Measurements from ENCODE around the gene FAM234B. TPM values are rescaled to one million over a fixed set of nuclear protein-coding genes. Genes with fewer than 3 reads are reported as not detected.

Gene FAM234B
- total and polyA plus RNA-seq, 7 donors, result 0.89 to 4.0 (median 2.1) TPM

DNA sequence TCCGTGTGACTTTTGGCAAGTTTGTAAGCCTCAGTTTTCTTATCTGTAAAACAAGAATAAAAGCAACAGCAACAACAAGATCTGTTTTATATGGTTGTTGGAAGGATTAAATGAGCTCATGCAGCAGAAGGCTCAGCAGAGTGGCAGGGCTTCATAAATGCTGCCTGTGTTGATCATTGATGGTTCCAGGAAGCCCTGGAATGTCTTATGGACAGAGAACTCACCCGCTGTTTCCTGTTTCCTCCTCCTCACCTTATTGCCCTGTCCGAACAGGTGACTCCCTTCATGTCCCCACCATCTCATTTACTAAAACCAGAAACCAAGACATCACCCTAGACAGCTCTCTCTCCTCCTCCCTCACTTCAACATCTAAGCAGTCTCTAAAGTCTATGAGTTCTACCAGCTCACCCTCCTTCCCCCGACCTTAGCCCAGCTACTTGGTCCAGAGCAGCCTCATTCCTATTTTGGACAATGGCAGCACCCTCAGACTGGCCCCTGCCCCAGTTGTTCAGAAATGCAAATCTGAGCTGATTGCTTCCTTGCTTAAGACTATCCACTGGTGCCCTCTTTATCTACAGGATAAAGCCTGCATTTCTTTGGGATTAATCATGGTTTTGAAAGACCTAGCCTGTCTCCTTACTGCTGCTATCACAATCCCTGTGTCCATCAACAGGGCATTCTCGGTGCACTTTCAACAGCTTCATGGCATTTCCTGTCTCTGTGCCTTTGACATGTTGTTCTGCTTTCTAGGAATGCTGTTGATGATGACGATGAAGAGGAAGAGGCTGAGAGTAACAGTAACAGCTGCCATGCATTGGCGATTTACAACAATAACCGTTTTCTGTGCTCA lies 80.7 kb downstream of the FAM234B start:
- Histone ChIP-seq H3K4me3 (no peak overlapping the region), H3K9me3 (no peaks in the 10 kb centered on the region), H3K27me3 (ENCODE audit: insufficient read depth in 3 of 3, low read length in 2 of 3) (no peaks in the 10 kb centered on the region), H3K36me3 (ENCODE audit: insufficient read depth in 1 of 2, low read depth in 1 of 2) (no peaks in the 10 kb centered on the region), H3K27ac (no peak overlapping the region), H3K4me1 (no peaks in the 10 kb centered on the region)
- intact Hi-C loops (cut with DNase I), result no loop called here
- ATAC-seq, result no peak
- TF ChIP-seq, protein P1, sequence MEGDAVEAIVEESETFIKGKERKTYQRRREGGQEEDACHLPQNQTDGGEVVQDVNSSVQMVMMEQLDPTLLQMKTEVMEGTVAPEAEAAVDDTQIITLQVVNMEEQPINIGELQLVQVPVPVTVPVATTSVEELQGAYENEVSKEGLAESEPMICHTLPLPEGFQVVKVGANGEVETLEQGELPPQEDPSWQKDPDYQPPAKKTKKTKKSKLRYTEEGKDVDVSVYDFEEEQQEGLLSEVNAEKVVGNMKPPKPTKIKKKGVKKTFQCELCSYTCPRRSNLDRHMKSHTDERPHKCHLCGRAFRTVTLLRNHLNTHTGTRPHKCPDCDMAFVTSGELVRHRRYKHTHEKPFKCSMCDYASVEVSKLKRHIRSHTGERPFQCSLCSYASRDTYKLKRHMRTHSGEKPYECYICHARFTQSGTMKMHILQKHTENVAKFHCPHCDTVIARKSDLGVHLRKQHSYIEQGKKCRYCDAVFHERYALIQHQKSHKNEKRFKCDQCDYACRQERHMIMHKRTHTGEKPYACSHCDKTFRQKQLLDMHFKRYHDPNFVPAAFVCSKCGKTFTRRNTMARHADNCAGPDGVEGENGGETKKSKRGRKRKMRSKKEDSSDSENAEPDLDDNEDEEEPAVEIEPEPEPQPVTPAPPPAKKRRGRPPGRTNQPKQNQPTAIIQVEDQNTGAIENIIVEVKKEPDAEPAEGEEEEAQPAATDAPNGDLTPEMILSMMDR (IDR thresholded peaks at IDR 0.05), result no peak
- 67 to 72% (median 71%) methylated on average over 8 of the region's 8 CpGs for WGBS, 3 donors
- no peak for DNase-seq

DNA sequence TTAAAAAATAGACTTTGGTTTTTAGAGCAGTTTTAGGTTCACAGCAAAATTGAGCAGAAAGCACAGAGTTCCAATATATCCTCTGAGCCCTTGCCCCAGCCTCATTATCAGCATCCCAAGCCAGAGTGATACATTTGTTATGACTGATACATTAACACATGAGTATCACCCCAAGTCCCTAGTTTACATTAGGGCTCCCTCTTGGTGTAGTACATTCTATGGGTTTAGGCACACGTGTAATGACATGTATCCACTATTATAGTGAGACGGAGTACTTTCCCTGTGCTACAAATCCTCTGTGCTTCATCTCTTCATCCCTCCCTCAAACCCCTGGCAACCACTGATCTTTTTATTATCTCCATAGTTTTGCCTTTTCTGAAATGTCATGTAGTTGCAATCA lies 81.8 kb downstream of the FAM234B start:
- TF ChIP-seq, protein P1 (IDR thresholded peaks at IDR 0.05), result no peak
- 81 to 88% (median 88%) methylated on average over 2 of the region's 2 CpGs for WGBS, 3 donors
- ATAC-seq (no peak), DNase-seq (no peak)
- Histone ChIP-seq H3K4me3 (no peak overlapping the region), H3K9me3 (no peaks in the 10 kb centered on the region), H3K27me3 (ENCODE audit: insufficient read depth in 3 of 3, low read length in 2 of 3) (no peaks in the 10 kb centered on the region), H3K27ac (no peak overlapping the region), H3K36me3 (ENCODE audit: insufficient read depth in 1 of 2, low read depth in 1 of 2) (no peaks in the 10 kb centered on the region), H3K4me1 (no peaks in the 10 kb centered on the region)
- intact Hi-C loops (cut with DNase I), result no loop called here

DNA sequence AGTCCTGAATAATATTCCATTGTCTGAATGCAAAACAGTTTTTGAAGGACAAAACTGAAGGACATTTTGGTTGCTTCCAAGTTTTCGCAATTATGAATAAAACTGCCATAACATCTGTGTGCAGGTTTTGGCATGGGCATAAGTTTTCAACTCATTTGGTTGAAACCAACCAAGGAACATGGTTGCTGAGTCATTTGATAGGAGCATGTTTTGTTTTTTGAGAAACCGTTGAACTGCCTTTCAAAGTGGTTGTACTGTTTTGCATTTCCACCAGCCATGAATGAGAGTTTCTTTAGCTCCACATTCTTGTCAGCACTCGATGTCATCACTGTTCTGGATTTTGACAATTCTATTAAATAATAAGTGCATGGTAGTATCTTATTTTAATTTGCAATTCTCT lies 82.3 kb downstream of the FAM234B start:
- H3K27ac ChIP-seq, result no peak overlapping the region
- intact Hi-C loops (cut with DNase I), result no loop called here
- no peaks in the 10 kb centered on the region for H3K27me3 ChIP-seq (ENCODE audit: insufficient read depth in 3 of 3, low read length in 2 of 3)
- H3K4me1 ChIP-seq, result no peaks in the 10 kb centered on the region
- no peak for DNase-seq
- H3K4me3 ChIP-seq, result no peak overlapping the region
- TF ChIP-seq, protein P1 (IDR thresholded peaks at IDR 0.05), result no peak
- 75 to 81% (median 76%) methylated on average over 3 of the region's 3 CpGs for WGBS, 3 donors
- H3K36me3 ChIP-seq (ENCODE audit: insufficient read depth in 1 of 2, low read depth in 1 of 2), result no peaks in the 10 kb centered on the region
- no peaks in the 10 kb centered on the region for H3K9me3 ChIP-seq
- no peak for ATAC-seq

DNA sequence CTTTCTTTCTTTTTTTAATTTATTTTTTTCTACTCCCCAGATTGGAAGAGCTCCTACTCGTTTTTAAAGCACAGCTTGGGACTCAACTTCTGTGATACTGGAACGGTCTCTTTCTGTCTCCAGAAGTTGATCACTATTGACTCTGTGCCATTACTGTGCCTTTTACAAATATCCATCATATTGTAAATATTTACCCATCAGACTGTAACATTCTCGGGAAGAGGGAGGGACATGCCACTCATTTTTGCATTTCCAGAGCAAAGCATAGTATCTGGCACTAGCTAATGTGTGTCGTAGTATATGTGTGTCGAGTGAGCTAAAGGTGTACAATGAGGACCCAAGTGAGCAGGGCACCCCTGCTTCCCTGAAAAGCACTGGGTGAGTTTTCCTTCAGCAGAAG lies 83.3 kb downstream of the FAM234B start:
- DNase-seq, result no peak
- no peaks in the 10 kb centered on the region for H3K36me3 ChIP-seq (ENCODE audit: insufficient read depth in 1 of 2, low read depth in 1 of 2)

More for the DNA sequence above, 83.3 kb downstream of the FAM234B start:
- Histone ChIP-seq H3K4me1 (no peaks in the 10 kb centered on the region), H3K27ac (no peak overlapping the region), H3K9me3 (no peaks in the 10 kb centered on the region), H3K4me3 (no peak overlapping the region), H3K27me3 (ENCODE audit: insufficient read depth in 3 of 3, low read length in 2 of 3) (no peaks in the 10 kb centered on the region)
- no peak for ATAC-seq
- intact Hi-C loops (cut with DNase I), result no loop called here
- WGBS, 3 donors, result 51 to 65% (median 64%) methylated on average over 5 of the region's 5 CpGs
- TF ChIP-seq, protein P1 (IDR thresholded peaks at IDR 0.05), result no peak
